Stimulated activated CD4-positive, alpha-beta T cell treated with anti-CD3 and anti-CD28 coated beads, Interleukin-2, amount 100 ng/mL, for 48 hours (primary cell): ENCODE data around the gene PRR33.

Experiments used
- DNase-seq, 2 donors: peaks; one replicate each; pipeline ENCODE4 v3.0.0-alpha.2; 2020

PRR33 gene

GRCh38 chr11:1927848-1928469, 36.3 kb upstream of the PRR33 start:
- DNase-seq = no peak

DNA sequence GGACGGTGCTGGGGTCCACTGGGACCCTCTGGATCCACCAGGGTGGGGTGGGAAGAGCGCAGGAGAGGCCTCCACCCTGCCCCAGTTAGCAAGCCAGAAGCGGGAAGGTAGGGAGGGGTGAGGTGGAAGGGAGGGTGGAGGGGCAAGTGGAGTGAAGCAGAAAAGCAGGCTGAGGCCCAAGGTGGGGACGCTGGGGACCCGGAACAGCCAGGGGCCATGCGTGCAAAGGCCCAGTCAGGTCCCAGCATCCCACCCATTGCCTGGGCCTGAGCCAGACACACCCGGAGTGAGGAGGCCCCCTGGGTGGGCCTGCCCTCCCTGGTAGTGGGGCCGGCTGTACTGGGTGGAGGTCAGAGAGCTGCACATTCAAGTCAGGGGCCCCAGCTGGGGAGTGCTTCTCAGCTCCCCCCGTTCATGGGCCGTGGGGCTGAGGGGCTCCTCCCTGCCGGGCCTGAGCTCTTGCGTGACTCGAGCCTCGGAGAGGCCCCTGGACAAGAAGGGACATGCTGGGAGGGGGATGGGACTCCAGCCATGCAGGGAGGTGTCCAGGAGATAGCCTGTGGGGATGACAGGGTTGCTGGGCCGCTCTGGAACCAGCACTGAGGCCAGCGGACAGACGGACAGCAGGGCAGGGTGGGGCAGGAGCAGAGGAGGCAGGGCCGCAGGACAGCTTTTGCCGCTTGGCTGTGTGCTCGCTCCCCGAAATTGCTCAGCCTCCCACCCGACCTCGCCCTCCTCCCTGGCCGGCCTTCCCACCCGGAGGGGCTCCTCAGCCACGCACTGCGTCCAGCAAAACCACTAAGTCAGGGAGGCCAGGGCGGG, 35.5 kb upstream of the PRR33 start:
- no peak for DNase-seq

DNA sequence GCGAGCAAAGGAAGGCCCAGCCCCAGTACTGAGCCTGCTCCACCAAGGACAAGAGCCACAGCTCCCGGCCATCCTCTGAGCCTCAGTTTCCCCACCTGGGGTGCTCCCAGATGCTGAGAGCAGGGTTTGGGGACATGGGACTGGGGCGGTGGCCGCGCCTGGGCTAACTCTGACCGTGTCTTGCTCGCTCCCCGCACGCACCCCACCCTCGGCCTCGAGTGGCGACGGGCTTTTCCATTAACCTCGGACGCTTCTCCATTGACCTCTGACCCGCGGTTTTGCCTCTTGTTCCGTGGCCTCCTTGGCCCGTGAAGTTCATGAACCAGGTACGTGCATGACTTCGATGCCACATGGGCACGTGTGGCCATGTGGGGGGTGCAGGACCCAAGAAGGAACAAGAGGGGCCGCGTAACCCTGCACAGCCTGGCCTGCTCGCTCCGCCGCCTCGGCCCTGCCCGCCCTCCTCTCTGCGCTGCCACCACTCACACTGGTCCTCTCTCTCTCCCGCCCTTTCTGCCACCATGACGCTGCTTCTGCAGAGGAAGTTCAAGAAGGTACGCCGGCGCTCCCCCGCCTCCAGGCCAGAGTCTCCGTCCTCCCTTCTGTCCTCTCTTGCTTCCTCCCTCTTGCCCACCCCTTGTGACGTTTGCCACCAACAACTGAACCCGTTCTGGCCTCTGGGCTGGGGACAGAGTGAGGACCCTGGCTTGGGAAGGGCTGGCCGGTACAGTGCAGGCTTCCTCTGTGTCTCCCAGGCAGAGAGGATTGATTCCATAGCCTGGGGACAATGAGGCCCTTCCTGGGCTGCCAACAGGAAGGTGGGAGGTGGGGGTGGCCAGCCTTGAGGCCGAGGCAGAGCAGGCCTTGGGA, 34.7 kb upstream of the PRR33 start:
- DNase-seq = no peak

GRCh38 chr11:1925373-1926155, 33.9 kb upstream of the PRR33 start:
- no peak for DNase-seq

GRCh38 chr11:1924646-1925372, 33.1 kb upstream of the PRR33 start:
- no peak for DNase-seq

GRCh38 chr11:1924181-1924580, 32.5 kb upstream of the PRR33 start:
- DNase-seq = no peak

DNA sequence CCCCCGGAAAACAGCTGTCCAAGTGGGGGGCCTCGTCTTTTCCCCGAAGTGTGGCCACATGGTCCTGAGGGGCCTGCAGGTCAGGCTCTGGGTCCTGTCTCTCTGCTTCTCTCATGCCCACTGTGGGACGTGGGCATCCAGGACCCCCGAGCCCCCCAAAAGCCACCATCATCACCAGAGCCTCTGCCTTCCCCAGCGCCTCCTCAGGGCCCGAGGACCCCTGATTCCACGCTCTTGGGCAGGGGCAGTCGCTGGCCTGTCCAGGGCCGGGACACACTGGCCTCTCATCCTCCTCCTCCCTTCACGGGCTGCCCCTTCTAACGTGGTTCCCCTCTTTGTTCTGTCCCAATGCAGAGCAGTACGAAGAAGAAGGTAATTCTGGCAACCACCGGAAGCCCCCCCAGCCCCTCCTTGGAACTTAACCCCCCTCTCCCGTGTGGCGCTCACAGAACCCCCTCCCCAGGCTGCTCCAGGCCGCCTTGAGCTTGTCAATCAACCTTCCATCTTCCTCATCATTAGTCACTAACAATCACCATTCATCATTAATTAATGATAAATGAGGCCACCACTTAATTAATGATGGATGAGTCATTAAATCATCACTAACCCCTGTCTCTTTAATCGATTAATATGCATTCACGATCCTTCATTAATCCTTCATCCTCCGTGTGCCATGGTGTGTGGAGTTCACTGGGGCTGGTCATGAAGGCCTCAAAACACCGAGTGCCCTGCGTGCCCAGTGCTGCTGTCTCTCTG, 31.7 kb upstream of the PRR33 start:
- no peak for DNase-seq

- DNase-seq = no peak
Observed at GRCh38 chr11:1922481-1923081, 30.9 kb upstream of the PRR33 start.

- no peak for DNase-seq
Observed at GRCh38 chr11:1921574-1922141, 30.0 kb upstream of the PRR33 start.

DNA sequence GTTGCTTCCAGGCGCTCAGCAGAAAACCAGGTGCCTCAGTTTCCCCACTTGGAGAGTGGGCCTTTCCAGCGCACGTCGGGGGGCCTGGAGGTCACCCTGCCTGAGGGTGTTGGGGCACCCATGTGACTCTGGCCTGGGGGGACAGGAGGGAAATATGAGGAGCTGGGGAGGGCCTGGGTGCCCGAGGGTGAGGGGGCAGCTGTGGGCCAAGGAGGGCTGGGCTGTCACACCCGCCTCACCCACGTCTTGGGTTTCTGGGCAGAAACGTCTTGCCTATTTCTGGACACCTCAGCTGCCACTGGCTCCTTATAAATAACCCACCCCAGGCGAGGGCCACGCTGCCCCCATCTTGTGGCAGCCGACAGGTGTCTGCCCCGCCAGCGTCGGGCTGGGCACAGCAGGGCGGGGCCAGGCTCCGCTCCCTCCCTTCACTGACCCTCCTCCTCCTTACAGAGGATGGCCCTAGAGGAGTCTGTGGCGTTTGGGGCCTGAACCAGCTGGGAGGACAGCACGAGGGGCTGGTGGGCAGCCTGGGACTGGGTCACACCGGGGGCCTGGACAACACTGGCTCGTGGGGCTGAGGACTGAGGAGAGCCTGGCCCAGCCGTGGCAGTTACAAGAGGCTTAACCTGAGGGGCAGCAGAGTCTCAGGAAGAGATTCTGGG, 29.3 kb upstream of the PRR33 start:
- DNase-seq = no peak

DNA sequence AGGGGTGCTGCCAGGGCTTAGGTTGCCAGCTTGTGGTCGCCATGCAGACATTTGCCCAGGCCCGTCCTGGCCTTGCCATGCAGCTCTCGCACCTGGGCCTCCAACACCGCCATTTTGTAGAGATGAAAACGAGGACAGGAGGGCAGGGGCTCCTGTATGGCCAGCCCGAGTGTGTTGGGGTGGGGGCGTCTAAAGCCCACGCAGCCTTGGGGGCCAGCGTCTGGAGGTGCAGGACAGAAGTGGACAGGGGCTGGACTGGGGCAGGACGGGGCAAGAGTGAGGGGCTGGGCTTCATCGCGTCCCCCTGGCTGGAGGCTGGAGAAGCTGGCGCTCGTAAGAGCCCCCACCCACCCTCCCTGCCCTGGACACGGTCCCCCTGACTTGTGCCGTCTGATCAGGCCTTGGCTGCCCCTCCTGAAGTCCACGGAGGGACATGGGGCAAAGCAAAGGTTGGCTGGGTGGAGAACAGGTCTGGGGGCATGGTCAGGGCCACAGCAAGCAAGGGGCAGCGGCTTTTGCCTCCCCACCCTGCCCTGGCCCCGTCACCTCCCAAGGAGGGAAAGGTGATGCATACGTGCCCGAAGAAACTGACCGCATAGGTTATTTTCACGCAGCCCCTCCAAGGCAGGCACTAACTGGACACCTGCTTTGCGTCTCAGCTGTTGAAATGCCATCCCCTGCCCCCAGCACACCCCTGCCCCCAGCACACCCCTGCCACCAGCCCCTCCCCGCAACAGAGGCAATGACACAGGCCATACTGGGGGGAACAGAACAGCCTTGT, 28.6 kb upstream of the PRR33 start:
- DNase-seq = no peak

GRCh38 chr11:1919391-1920127, 27.9 kb upstream of the PRR33 start, which contains the start of gene TNNT3:
TNNT3 (plus strand) TSS chr11:1919703; CDS start chr11:1922875, 3,172 bp downstream.
- no peak for DNase-seq

DNA sequence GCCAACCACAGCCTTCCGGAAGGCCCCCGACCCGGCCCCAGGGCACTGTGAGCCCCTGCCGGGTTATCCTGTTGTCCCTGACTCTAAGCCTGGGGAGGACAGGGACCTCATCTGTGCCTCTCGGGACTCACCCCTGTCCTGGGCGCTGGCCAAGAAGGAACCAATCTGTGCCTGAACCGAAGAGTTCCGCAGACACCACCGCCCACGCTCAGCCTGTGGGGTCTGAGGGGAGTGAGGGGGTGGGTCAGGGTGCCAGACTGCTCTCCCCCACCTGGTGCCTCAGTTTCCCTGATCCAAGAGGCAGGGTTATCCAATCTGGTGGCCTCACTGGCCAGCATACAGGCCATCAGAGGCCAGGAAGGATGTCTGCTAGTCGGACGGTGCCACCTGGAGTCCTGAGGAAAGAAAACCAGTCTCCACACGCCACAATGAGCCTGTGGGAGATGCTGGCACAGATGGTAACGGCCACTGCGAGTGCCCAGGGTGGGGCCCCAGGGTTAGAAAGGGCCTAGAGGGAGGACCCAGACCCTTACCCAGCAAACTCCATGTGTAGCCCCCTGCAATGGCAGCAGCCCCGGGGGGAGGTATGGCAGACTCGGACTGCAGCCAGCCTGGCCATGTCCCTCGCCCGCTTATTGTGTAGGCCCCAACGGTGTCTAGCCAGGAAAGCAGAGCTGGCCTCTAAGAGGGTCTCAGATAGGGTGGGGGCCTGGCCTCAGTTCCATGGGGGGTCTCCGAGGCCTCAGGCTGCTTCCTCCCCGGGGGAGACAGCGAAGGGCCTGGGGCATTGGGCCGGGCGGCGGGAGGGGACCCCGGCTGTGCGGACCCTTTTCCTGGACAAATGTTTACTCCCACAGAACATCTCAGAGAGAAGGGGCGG, 27.0 kb upstream of the PRR33 start:
- DNase-seq = no peak

- DNase-seq = no peak
Observed at GRCh38 chr11:1917523-1918435, 26.1 kb upstream of the PRR33 start.

GRCh38 chr11:1916986-1917522, 25.4 kb upstream of the PRR33 start:
- DNase-seq = no peak
